Upper lobe of left lung (tissue), 4 donors: ENCODE data around the gene PSMD1.

Experiments used
- EP300 ChIP-seq, 4 donors: sonication (generic); formaldehyde crosslinking; IDR thresholded peaks; one replicate each; pipeline ENCODE4 v1.5.1; 2017; ENCODE audit warnings: antibody characterized with exemption in 4 of 4, control low read depth in 2 of 4
- POLR2A ChIP-seq, 4 donors: fragments of 450-650 bp; IDR thresholded peaks; one replicate each; pipeline ENCODE4 v1.5.1; 2016 to 2017; ENCODE audit warnings: antibody characterized with exemption in 4 of 4, mild to moderate bottlenecking in 2 of 4
- TF ChIP-seq, protein P1 (sequence below), 6 experiments: fragments of 450-650 bp in 4 of 6; fragments of 200-600 bp in 2 of 6; sonication (generic) in 2 of 6; IDR thresholded peaks; one replicate each; pipeline ENCODE4 v1.5.1; 2016 to 2019; ENCODE audit warnings: antibody characterized with exemption in 6 of 6

DNA sequence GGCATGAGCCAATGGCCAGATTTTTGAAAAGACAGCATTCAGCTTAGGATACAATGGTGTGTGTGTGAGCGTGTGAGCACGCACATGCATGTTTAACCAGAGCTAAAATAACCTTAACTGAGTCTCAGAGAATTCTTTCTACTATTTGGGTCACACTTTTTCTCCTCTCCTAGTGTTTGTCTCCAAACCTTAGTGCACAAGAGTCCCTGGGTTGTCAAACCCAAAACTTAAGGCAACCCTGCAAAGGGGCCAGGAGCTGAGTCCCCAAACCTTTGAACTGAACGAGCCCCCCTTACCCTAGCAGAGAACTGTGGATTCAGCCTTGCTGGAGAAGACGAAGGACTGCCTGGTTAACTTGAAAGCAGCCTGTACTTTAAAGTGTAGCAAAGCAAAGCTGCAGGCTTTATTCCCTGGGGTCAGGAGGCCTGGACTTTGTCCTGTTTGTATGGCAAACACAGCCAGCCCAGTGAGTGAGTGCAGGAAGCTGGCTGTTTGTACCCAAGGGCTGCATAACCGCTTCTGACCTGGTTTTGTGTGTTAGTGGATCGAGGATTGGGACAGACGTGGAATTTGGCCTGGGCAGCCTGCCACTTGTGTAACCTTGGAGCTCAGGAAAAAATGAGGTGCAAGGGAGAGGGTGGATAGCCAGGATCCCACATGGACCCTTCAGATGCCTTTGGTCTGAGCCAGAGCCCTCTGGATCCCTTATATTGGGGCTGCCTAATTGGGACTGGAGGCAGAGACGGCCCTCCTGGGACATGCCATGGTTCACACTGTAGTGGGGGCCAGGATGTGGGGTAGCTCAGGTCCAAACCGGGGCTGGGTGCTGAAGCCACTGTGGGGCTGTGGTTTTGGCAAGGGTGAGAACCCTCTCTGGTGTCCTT is 6.4 kb upstream of the PSMD1 start:
- no peak for TF ChIP-seq POLR2A (IDR thresholded peaks at IDR 0.05)
- TF ChIP-seq, protein P1, sequence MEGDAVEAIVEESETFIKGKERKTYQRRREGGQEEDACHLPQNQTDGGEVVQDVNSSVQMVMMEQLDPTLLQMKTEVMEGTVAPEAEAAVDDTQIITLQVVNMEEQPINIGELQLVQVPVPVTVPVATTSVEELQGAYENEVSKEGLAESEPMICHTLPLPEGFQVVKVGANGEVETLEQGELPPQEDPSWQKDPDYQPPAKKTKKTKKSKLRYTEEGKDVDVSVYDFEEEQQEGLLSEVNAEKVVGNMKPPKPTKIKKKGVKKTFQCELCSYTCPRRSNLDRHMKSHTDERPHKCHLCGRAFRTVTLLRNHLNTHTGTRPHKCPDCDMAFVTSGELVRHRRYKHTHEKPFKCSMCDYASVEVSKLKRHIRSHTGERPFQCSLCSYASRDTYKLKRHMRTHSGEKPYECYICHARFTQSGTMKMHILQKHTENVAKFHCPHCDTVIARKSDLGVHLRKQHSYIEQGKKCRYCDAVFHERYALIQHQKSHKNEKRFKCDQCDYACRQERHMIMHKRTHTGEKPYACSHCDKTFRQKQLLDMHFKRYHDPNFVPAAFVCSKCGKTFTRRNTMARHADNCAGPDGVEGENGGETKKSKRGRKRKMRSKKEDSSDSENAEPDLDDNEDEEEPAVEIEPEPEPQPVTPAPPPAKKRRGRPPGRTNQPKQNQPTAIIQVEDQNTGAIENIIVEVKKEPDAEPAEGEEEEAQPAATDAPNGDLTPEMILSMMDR (IDR thresholded peaks at IDR 0.05): no peak
- no peak for TF ChIP-seq EP300 (IDR thresholded peaks at IDR 0.05)
